DOHH2 (cell line): ENCODE measurements around the gene DGKA.

Source experiments
- CTCF ChIP-seq: fragments of 200-600 bp; sonication (generic); IDR thresholded peaks from one replicate; pipeline ENCODE4 v1.5.1; 2014; ENCODE audit warnings: antibody characterized with exemption, mild to moderate bottlenecking, low read depth, low read length; ENCODE audit not compliant: poor library complexity, severe bottlenecking
- EZH2phosphoT487 ChIP-seq: fragments of 200-600 bp; sonication (generic); IDR thresholded peaks from 2 replicates; pipeline ENCODE4 v1.6.1; 2017; ENCODE audit warnings: borderline replicate concordance, mild to moderate bottlenecking, antibody characterized with exemption, low read length, moderate library complexity, mixed read lengths

GRCh38 chr12:55901881-55902490, 29.0 kb upstream of the DGKA start:
- no peak for TF ChIP-seq CTCF
- no peak for TF ChIP-seq EZH2phosphoT487
